Mammary epithelial cell (primary cell): Measurements from ENCODE around the gene NAGPA.

Experiments used
- EZH2 ChIP-seq: IDR thresholded peaks from 2 replicates; pipeline ENCODE4 v1.6.1; 2012; ENCODE audit warnings: low read length, inconsistent platforms, borderline replicate concordance
- TF ChIP-seq, protein P1 (sequence below), 2 donors: IDR thresholded peaks in 1 of 2; conservative IDR thresholded peaks in 1 of 2; 2 replicates each; pipeline ENCODE4 v1.5.1; 2011 to 2012; ENCODE audit warnings: inconsistent platforms in 2 of 2, low read length in 2 of 2, mild to moderate bottlenecking in 2 of 2, control low read depth in 1 of 2, low read depth in 1 of 2; ENCODE audit not compliant: insufficient read depth in 1 of 2; ENCODE audit errors: extremely low read depth in 1 of 2

DNA sequence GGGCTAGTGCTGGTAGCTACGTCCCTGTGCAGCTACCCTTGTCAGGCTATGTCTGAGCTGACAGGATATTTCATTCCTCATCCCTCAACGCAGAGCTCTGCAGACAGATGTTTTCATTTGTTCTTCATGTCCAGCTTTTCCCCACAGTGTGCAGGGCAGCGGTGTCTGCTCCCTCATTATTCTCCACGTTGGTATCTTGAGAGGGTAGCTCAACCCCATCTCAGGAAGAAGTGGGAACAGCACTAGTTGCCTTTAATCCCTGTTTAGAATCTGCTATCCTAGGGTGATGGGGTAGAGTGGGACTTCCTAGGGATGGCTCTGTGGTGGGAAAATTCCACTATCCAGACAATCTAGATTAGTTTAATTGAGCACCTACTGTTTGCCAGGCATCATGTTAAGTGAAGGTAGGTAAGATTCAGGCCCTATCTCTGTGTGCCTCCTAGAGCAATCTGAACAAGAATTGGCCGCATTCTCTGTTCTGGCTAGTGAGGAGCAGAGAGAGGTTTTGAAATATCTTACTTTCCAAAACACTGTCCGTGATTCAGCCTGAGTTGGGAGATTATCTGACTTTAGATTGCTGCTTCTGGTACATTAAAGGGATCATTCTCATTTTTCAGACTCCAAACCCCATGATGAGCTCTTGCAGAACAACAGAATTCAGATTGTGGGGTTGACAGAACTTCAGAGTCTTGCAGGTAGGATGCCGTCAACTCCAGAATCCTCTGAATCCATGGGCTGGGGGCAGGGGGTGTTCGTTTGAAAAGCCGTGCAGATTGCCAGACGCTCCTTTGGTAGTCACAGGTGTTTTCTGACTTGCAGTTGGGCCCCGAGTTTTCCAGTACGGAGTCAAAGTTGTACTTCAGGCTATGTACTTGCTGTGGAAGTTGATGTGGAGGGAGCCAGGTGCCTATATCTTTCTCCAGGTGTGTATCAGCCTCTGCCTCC lies 38.9 kb upstream of the NAGPA start:
- TF ChIP-seq, protein P1, sequence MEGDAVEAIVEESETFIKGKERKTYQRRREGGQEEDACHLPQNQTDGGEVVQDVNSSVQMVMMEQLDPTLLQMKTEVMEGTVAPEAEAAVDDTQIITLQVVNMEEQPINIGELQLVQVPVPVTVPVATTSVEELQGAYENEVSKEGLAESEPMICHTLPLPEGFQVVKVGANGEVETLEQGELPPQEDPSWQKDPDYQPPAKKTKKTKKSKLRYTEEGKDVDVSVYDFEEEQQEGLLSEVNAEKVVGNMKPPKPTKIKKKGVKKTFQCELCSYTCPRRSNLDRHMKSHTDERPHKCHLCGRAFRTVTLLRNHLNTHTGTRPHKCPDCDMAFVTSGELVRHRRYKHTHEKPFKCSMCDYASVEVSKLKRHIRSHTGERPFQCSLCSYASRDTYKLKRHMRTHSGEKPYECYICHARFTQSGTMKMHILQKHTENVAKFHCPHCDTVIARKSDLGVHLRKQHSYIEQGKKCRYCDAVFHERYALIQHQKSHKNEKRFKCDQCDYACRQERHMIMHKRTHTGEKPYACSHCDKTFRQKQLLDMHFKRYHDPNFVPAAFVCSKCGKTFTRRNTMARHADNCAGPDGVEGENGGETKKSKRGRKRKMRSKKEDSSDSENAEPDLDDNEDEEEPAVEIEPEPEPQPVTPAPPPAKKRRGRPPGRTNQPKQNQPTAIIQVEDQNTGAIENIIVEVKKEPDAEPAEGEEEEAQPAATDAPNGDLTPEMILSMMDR (conservative IDR thresholded peaks at IDR 0.05 in 1 of 2, IDR thresholded peaks at IDR 0.05 in 1 of 2; ENCODE audit: extremely low read depth in 1 of 2, insufficient read depth in 1 of 2, low read depth in 1 of 2, low read length in 2 of 2) = no peak
- no peak for TF ChIP-seq EZH2
